ENCODE results near the gene NFKBIE. TPM values are rescaled to one million over a fixed set of nuclear protein-coding genes. Genes with fewer than 3 reads are reported as not detected.

The NFKBIE gene
- total and polyA plus RNA-seq, 2 donors (not counting 1 experiment from before 2014, with no cell fraction given) = 46.5 to 90.0 TPM

- H3K27ac ChIP-seq (ENCODE audit: low read length in 2 of 2) = no peak overlapping the region
- no peaks in the 10 kb centered on the region for H4K20me1 ChIP-seq (ENCODE audit: control insufficient read depth, insufficient read depth, low read length, poor library complexity, severe bottlenecking)
- H3K79me2 ChIP-seq (ENCODE audit: control insufficient read depth, insufficient read depth, low read length) = peaks cover 5% of the 10 kb centered on the region
- H3K36me3 ChIP-seq (replicated peaks in 1 of 2; ENCODE audit: control extremely low read depth in 1 of 2, control insufficient read depth in 1 of 2, extremely low read depth in 1 of 2, insufficient read depth in 2 of 2, low read length in 1 of 2) = no peaks in the 10 kb centered on the region
- H3K4me1 ChIP-seq (ENCODE audit: control insufficient read depth in 2 of 2, insufficient read depth in 2 of 2, low read length in 2 of 2) = peaks cover 26 to 45% of the 10 kb centered on the region in 2 donors
- CTCF ChIA-PET = interaction anchor here (0.6 to 3.1 kb wide), 12 partner anchors 12 to 91 kb away, joined by 3 to 22 read pairs (median 4); partner anchors contain the start of gene HSP90AB1
- Mint-ChIP-seq H3K9me3 (ENCODE audit: insufficient read depth) (no peaks in the 10 kb centered on the region), H3K4me3 (peak overlapping the region; percentile 88), H3K27me3 (no peaks in the 10 kb centered on the region), H3K4me1 (peaks cover 41% of the 10 kb centered on the region), H3K27ac (peak overlapping the region; percentile 61)
- H2AFZ ChIP-seq (ENCODE audit: insufficient read depth, low read depth, low read length, poor library complexity, severe bottlenecking) = peak overlapping the region; percentile 87
- ATAC-seq (ENCODE audit: low read depth) (no peak), DNase-seq (no peak)
- H3K27me3 ChIP-seq (replicated peaks in 1 of 4; ENCODE audit: control extremely low read depth in 1 of 4, control insufficient read depth in 3 of 4, insufficient read depth in 4 of 4, low read length in 3 of 4) = peaks cover 0 to 2% (median 0%) of the 10 kb centered on the region in 4 experiments
- H3K9me3 ChIP-seq (ENCODE audit: control extremely low read depth in 1 of 3, control insufficient read depth in 2 of 3, insufficient read depth in 1 of 3, low read length in 2 of 3) = no peaks in the 10 kb centered on the region
- H3K4me2 ChIP-seq (replicated peaks; ENCODE audit: low read depth, low read length, poor library complexity, severe bottlenecking) = peak overlapping the region; percentile 97
- POLR2A ChIA-PET = interaction anchor here (0.5 to 5.0 kb wide), 4 partner anchors 15 to 48 kb away, joined by 3 to 52 read pairs (median 7); partner anchors contain the start of genes HSP90AB1 and SLC35B2
- peak overlapping the region; percentile 36 to 68 (median 58) for H3K4me3 ChIP-seq (ENCODE audit: control extremely low read depth in 1 of 5, extremely low read depth in 1 of 5, insufficient read depth in 1 of 5, low read depth in 2 of 5, low read length in 4 of 5)
- WGBS (ENCODE audit: insufficient coverage) = 37% methylated on average over 14 of the region's 26 CpGs
- peak overlapping the region; percentile 71 for H3K9ac ChIP-seq (ENCODE audit: low read length)
- no peak for TF ChIP-seq CTCF (IDR thresholded peaks at IDR 0.05)
- TF ChIP-seq EZH2 (IDR thresholded peaks at IDR 0.05; ENCODE audit: borderline replicate concordance, insufficient read depth, low read depth, low read length, poor library complexity, severe bottlenecking) = no peak
- intact Hi-C loops (cut with micrococcal nuclease) = loop anchor here (1.0 to 5.0 kb wide), 6 partner anchors 15 to 165 kb away; partner anchors contain the start of genes AARS2, CDC5L, MRPL14 and TMEM63B
These were observed 42.6 kb downstream of the NFKBIE start for GRCh38 chr6:44222486-44223318.
